GM12878 (cell line): ENCODE results near the gene PRAC2.

Source experiments
- CTCF ChIP-seq, 3 experiments: IDR thresholded peaks in 2 of 3; conservative IDR thresholded peaks in 1 of 3; 2 replicates each; pipeline ENCODE4 v1.5.1; 2011; ENCODE audit warnings: low read depth in 3 of 3, low read length in 3 of 3, mild to moderate bottlenecking in 3 of 3, control low read depth in 2 of 3, moderate library complexity in 2 of 3, inconsistent platforms in 1 of 3, mixed read lengths in 1 of 3; ENCODE audit not compliant: control insufficient read depth in 2 of 3, insufficient read depth in 1 of 3; ENCODE audit errors: extremely low read depth in 1 of 3
- EP300 ChIP-seq, 2 experiments: fragments of 150-350 bp in 1 of 2; IDR thresholded peaks; 2 replicates each; pipeline ENCODE4 v1.6.1; 2011 to 2012; ENCODE audit warnings: low read depth in 2 of 2, low read length in 2 of 2, borderline replicate concordance in 1 of 2, improper control_type of control experiment in 1 of 2, inconsistent platforms in 1 of 2; ENCODE audit not compliant: control insufficient read depth in 1 of 2
- MXI1 ChIP-seq: fragments of 150-350 bp; IDR thresholded peaks from 2 replicates; pipeline ENCODE4 v1.6.1; 2011; ENCODE audit warnings: low read depth, mild to moderate bottlenecking, inconsistent platforms, low read length, improper control_type of control experiment
- NR2C1 ChIP-seq: fragments of 450-650 bp; IDR thresholded peaks from 2 replicates; pipeline ENCODE4 v1.6.1; 2017; ENCODE audit warnings: antibody characterized with exemption, mild to moderate bottlenecking, moderate library complexity
- PAX5 ChIP-seq: IDR thresholded peaks from 2 replicates; pipeline ENCODE4 v1.6.1; 2011; ENCODE audit warnings: low read depth, low read length, borderline replicate concordance
- POLR2A ChIP-seq: IDR thresholded peaks from 2 replicates; pipeline ENCODE4 v1.6.1; 2011; ENCODE audit warnings: low read depth, mild to moderate bottlenecking, low read length
- SIN3A ChIP-seq: IDR thresholded peaks from 2 replicates; pipeline ENCODE4 v1.6.1; 2012; ENCODE audit warnings: low read depth, low read length, improper control_type of control experiment
- TAF1 ChIP-seq: IDR thresholded peaks from 2 replicates; pipeline ENCODE4 v1.6.1; 2011; ENCODE audit warnings: mild to moderate bottlenecking, low read depth, low read length, borderline replicate concordance
- TCF3 ChIP-seq: IDR thresholded peaks from 2 replicates; pipeline ENCODE4 v1.6.1; 2012; ENCODE audit warnings: low read depth, mild to moderate bottlenecking, low read length, borderline replicate concordance; ENCODE audit not compliant: insufficient read depth
- ZBED1 ChIP-seq: IDR thresholded peaks from 2 replicates; pipeline ENCODE4 v1.6.1; 2016; ENCODE audit warnings: borderline replicate concordance
- ZNF384 ChIP-seq: IDR thresholded peaks from 2 replicates; pipeline ENCODE4 v1.6.1; 2012; ENCODE audit warnings: low read depth, mild to moderate bottlenecking, low read length, improper control_type of control experiment, borderline replicate concordance

- TF ChIP-seq POLR2A, result no peak
- no peak for TF ChIP-seq TAF1
- no peak for TF ChIP-seq CTCF (IDR thresholded peaks at IDR 0.05 in 2 of 3, conservative IDR thresholded peaks at IDR 0.05 in 1 of 3; ENCODE audit: control insufficient read depth in 2 of 3, extremely low read depth in 1 of 3, insufficient read depth in 1 of 3, low read depth in 3 of 3, low read length in 3 of 3)
- no peak for TF ChIP-seq NR2C1
- TF ChIP-seq TCF3, result no peak
- TF ChIP-seq EP300 (IDR thresholded peaks at IDR 0.05; ENCODE audit: borderline replicate concordance in 1 of 2, control insufficient read depth in 1 of 2, low read depth in 2 of 2, low read length in 2 of 2), result no peak
- TF ChIP-seq SIN3A, result no peak
- TF ChIP-seq MXI1, result no peak
- TF ChIP-seq ZNF384, result no peak
- TF ChIP-seq PAX5, result no peak
- no peak for TF ChIP-seq ZBED1
Observed at GRCh38 chr17:48735062-48735351, 12.0 kb downstream of the PRAC2 start.
